Motor neuron (in vitro differentiated cells): ENCODE results near the gene PTTG1IP. TPM values are rescaled to one million over a fixed set of nuclear protein-coding genes. Genes with fewer than 3 reads are reported as not detected.
"Not testable (repeated sequence)": the region's sequence is repeated elsewhere in the genome, so short reads cannot be mapped to it uniquely, and the experiment has no call there.

Source experiments
- ATAC-seq, 8 experiments: fragments of 200-7000 bp; cut with Tn5 transposase; replicated peaks in 6 of 8; 2 replicates each; pipeline ENCODE4 v1.8.0; 2021; ENCODE audit warnings: mild to moderate bottlenecking in 8 of 8, moderate library complexity in 8 of 8
- H3K27ac ChIP-seq, 2 donors: fragments of 250-450 bp; sonication (Bioruptor Pico); 2 replicates each; pipeline ENCODE4 v1.9.0; 2021; ENCODE audit warnings: antibody characterized with exemption in 2 of 2, mild to moderate bottlenecking in 2 of 2, moderate library complexity in 1 of 2
- H3K4me1 ChIP-seq, 2 donors: fragments of 250-450 bp; sonication (Bioruptor Pico); replicated peaks in 1 of 2; 2 replicates each; pipeline ENCODE4 v1.6.1; 2021; ENCODE audit warnings: antibody characterized with exemption in 2 of 2, mild to moderate bottlenecking in 2 of 2, moderate library complexity in 1 of 2
- H3K4me3 ChIP-seq, 5 donors: fragments of 250-450 bp; sonication (Bioruptor Pico); 2 replicates each; pipeline ENCODE4 v1.9.0; 2021; ENCODE audit warnings: antibody characterized with exemption in 5 of 5, mild to moderate bottlenecking in 5 of 5, moderate library complexity in 4 of 5
- WGBS, 10 experiments: fragments of 450-650 bp; shearing (Covaris generic); methylation state at CpG; one replicate each; pipeline ENCODE4 v1.0.0; 2022; 5-methylcytosine and 5-hydroxymethylcytosine counted together
- in situ Hi-C, 9 experiments: fragments of 400-800 bp; cut with MboI; loops; one replicate each; pipeline ENCODE4 v1.15.0; 2021; ENCODE audit warnings: low sequenced_read_pairs in 9 of 9, low pct_unique_long_range_greater_than_20kb in 2 of 9; ENCODE audit not compliant: unreplicated experiment in 9 of 9
- total RNA-seq, 8 experiments: library from RNA; unstranded; fragments of 300-600 nt; gene quantifications; 2 replicates each; pipeline versions ENCODE4 v1.2.3 to v1.2.4, GENCODE V29; 2022

PTTG1IP gene
- total RNA-seq, 8 experiments from 2014 or later, result 62.1 to 226 (median 85.5) TPM

DNA sequence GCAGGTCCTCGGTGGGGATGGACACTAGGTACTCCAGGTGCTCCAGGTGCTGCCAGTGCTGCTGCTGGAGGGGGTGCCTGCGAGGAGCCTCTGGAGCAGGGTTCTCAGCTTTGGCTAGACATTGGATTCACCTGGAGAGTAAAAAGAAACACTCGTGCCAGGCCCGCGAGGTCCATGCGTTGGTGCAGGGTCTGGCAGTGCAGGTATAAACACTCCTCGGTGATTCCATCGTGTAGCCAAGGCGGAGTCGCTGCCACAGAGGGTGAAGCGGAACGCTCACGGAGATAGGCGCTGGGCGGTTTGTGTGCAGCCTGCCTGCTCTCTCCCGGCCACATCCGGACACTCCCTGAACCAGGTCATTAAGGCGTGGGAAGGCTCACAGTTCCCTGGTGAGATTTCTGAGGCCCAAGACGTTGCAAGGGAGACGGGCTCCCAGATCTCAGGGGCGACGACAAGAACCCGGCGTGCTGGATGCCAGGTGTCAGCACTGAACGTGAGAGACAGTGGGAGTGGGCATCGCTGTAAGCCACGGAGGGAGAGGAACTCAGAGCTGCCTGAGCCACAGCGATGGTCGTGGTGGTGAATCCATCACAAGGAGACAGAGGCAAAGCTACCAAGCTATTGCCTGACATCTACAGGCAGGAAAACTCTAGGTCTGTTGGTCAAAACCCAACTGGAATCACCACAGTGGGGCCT is 38.4 kb downstream of the PTTG1IP start:
- 50 to 88% (median 72%) methylated on average over 2 to 5 of the region's 29 CpGs; no CpG with 5 or more reads in 6 of the 10 experiments for WGBS, 10 experiments
- H3K4me1 ChIP-seq, result peaks cover 4 to 5% of the 10 kb centered on the region in 2 donors

GRCh38 chr21:44834231-44834950 is 39.1 kb downstream of the PTTG1IP start:
- 60 to 87% (median 73%) methylated on average over 1 to 16 of the region's 26 CpGs; no CpG with 5 or more reads in 3 of the 10 experiments for WGBS, 10 experiments
- Histone ChIP-seq H3K4me1 (peaks cover 4 to 6% of the 10 kb centered on the region in 2 donors), H3K27ac (no peak overlapping the region), H3K4me3 (no peak overlapping the region)
- in situ Hi-C loops, result loop anchor here in 1 of 9 experiments (25.0 kb wide), 1 partner anchor 97 kb away; no protein-coding TSS in a partner anchor
- no peak for ATAC-seq

More for the DNA sequence above, 38.4 kb downstream of the PTTG1IP start:
- Histone ChIP-seq H3K27ac (no peak overlapping the region), H3K4me3 (no peak overlapping the region)
- in situ Hi-C loops, result loop anchor here in 1 of 9 experiments (25.0 kb wide), 1 partner anchor 98 kb away; no protein-coding TSS in a partner anchor
- ATAC-seq, result no peak

DNA sequence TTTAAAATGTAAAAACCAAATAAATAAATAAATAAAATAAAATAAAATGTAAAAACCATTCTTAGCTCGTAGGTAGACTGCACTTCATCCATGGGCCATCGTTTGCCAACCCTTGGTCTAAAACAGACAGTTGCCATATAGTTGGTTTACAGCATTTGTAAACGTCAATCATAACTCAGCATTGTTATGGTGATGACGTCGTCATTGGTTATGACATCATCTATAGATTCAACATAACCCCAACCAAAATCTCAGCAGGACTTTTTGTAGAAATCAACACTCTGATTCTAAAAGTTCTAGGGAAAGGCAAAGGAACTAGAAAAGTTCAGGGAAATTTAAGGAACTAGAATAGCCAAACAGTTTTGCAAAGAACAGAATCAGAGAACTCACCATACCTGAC is 39.8 kb downstream of the PTTG1IP start:
- no peak for ATAC-seq
- Histone ChIP-seq H3K27ac (no peak overlapping the region), H3K4me3 (no peak overlapping the region), H3K4me1 (peaks cover 4 to 8% of the 10 kb centered on the region in 2 donors)
- in situ Hi-C loops, result loop anchor here in 1 of 9 experiments (25.0 kb wide), 1 partner anchor 96 kb away; no protein-coding TSS in a partner anchor
- 28 to 94% (median 80%) methylated on average over 1 to 5 of the region's 5 CpGs for WGBS, 10 experiments

DNA sequence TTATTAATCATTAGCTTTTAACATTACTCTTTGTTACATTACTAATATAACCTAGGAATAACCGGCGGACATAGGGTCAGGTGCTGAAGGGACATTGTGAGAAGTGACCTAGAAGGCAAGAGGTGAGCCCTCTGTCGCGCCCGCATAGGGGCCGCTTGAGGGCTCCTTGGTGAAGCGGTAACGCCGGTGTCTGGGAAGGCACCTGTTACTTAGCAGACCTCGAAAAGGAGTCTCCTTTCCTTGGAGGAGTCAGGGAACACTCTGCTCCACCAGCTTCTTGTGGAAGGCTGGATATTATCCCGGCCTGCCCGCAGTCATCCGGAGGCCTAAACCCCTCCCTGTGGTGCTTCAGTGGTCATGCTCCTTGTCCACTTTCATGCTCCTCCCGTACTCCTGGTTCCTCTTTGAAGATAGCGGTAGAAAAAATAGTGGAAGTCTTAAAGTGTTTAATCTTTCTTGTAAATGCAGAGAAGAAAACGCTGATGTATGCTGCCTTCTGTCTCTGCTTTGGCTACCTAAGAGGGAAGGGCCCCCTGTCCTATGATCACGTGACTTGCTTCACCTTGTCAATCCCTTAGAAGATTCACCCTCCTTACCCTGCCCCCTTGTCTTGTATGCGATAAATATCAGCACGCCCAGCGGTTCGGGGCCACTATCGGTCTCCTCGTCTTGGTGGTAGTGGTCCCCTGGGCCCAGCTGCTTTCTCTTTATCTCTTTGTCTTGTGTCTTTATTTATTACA is 40.8 kb downstream of the PTTG1IP start:
- H3K4me3 ChIP-seq, H3K4me1 ChIP-seq, ATAC-seq, H3K27ac ChIP-seq: not testable (repeated sequence)
- in situ Hi-C loops, result loop anchor here in 1 of 9 experiments (25.0 kb wide), 1 partner anchor 95 kb away; no protein-coding TSS in a partner anchor
- 69 to 91% (median 82%) methylated on average over 1 to 17 of the region's 23 CpGs for WGBS, 10 experiments

DNA sequence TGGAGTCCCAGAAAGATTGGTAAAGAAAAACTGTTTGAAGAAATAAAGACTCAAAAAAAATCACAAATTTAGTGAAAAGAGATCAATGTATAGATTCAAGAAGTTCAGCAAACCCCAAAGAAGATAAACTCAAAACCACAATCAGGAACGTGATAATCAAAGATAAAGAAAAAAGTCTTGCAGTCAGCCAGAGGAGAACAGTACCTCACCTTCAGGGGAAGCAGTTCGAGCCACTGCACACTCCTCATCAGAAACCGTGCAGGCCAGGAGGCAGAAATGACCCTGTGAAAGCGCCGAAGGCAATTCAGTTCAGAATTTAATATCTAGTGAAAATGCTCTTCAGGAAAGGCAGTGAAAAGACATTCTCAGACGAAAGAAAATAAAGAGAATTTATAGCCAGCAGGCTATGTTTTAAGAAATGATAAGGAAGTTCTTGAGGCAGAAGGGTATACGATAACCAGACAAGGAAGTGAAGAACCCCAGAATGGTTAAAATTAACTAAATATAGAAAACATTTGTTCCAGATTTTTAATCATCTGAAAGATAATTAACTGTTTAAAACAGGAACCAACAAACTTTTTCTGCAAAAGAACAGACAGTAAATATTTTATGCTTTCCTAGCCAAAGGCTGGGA is 42.1 kb downstream of the PTTG1IP start:
- Histone ChIP-seq H3K4me3 (no peak overlapping the region), H3K27ac (no peak overlapping the region), H3K4me1 (peaks cover under 1 to 3% of the 10 kb centered on the region in 2 donors)
- ATAC-seq, result no peak
- 26 to 92% (median 69%) methylated on average over 4 to 7 of the region's 7 CpGs; no CpG with 5 or more reads in 1 of the 10 experiments for WGBS, 10 experiments
- in situ Hi-C loops, result loop anchor here in 1 of 9 experiments (25.0 kb wide), 1 partner anchor 94 kb away; no protein-coding TSS in a partner anchor

GRCh38 chr21:44829507-44830092 is 43.9 kb downstream of the PTTG1IP start:
- no peak overlapping the region for H3K27ac ChIP-seq
- peaks cover 0 to 3% of the 10 kb centered on the region in 2 donors for H3K4me1 ChIP-seq
- no peak for ATAC-seq
- in situ Hi-C loops, result loop anchor here in 1 of 9 experiments (25.0 kb wide), 1 partner anchor 92 kb away; no protein-coding TSS in a partner anchor
- WGBS, 10 experiments, result 14 to 100% (median 55%) methylated on average over 1 to 2 of the region's 2 CpGs; no CpG with 5 or more reads in 3 of the 10 experiments
- H3K4me3 ChIP-seq, result no peak overlapping the region

DNA sequence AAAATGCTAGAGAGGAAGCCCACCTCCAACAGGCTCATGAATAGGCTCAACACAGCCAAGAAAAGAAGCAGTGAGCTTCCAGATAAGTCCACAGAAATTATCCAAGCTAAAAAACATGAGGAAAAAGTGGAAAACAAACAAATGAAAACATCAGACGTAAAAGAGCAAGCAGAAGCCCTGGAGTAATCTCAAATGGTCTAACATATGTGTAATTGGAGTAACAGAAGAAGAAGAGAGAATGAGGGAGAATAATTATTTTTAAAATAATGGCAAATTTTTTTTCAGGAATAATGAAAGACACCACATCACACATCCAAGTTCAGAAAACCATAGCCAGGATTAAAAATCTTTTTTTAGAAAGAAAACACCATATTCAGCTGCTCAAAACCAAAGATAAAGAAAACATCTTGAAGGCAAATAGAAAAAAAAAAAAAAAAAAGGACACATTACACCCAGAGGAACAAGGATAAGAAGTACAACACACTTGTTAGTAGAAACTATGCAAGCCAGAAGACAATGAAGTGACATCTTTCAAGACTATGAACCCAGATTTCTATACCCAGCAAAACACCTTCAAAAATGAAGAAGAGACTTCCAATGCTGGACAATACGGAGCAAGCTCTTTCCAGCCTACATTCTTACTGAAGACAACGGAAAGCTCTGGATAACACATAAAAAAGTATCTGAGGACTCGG is 45.0 kb downstream of the PTTG1IP start:
- in situ Hi-C loops, result loop anchor here in 1 of 9 experiments (25.0 kb wide), 1 partner anchor 91 kb away; no protein-coding TSS in a partner anchor
- 10 to 96% (median 61%) methylated on average over 1 to 4 of the region's 4 CpGs for WGBS, 10 experiments
- ATAC-seq, result no peak
- H3K4me1 ChIP-seq, result peaks cover 0 to 3% of the 10 kb centered on the region in 2 donors
- H3K4me3 ChIP-seq, result no peak overlapping the region
- H3K27ac ChIP-seq, result no peak overlapping the region

GRCh38 chr21:44823179-44823660 is 50.3 kb downstream of the PTTG1IP start:
- 43 to 100% (median 75%) methylated on average over 1 of the region's 1 CpG; no CpG with 5 or more reads in 4 of the 10 experiments for WGBS, 10 experiments
- in situ Hi-C loops, result no loop called here
- peaks cover 0 to 6% of the 10 kb centered on the region in 2 donors for H3K4me1 ChIP-seq
- no peak overlapping the region for H3K27ac ChIP-seq
- ATAC-seq, result no peak
- H3K4me3 ChIP-seq, result no peak overlapping the region

- no peak overlapping the region for H3K4me3 ChIP-seq
- 0 to 65% (median 56%) methylated on average over 2 to 5 of the region's 5 CpGs for WGBS, 10 experiments
- peaks cover 0 to 6% of the 10 kb centered on the region in 2 donors for H3K4me1 ChIP-seq
- in situ Hi-C loops, result no loop called here
- no peak overlapping the region for H3K27ac ChIP-seq
- ATAC-seq, result no peak
Observed at GRCh38 chr21:44822484-44823178, 50.9 kb downstream of the PTTG1IP start.

GRCh38 chr21:44820851-44821250 is 52.6 kb downstream of the PTTG1IP start:
- 0 to 100% (median 89%) methylated on average over 1 to 3 of the region's 3 CpGs; no CpG with 5 or more reads in 4 of the 10 experiments for WGBS, 10 experiments
- ATAC-seq, result no peak
- Histone ChIP-seq H3K4me3 (no peak overlapping the region), H3K27ac (no peak overlapping the region), H3K4me1 (peaks cover 2 to 6% of the 10 kb centered on the region in 2 donors)
- in situ Hi-C loops, result no loop called here
